Keratinocyte (primary cell): Measurements from ENCODE around the gene CNTRL. TPM values are rescaled to one million over a fixed set of nuclear protein-coding genes. Genes with fewer than 3 reads are reported as not detected.

ENCODE experiments used
- DNase-seq: peaks from one replicate; pipeline ENCODE4 v3.0.0-alpha.2; 2011; ENCODE audit warnings: low read depth, missing footprints, low spot score
- FAIRE-seq: peaks from 2 replicates; lab custom pipeline; 2011; peaks lifted over from hg19 to GRCh38; lab: Jason Lieb, UNC
- H2AFZ ChIP-seq: 2 replicates; pipeline ENCODE4 v1.6.0; 2012; ENCODE audit warnings: low read length, control low read depth, inconsistent platforms; ENCODE audit not compliant: control insufficient read depth
- H3K27ac ChIP-seq: 2 replicates; pipeline ENCODE4 v1.5.1; 2011; ENCODE audit warnings: low read length; ENCODE audit not compliant: control insufficient read depth, insufficient read depth
- H3K27me3 ChIP-seq: 3 replicates; pipeline ENCODE4 v1.6.0; 2011; ENCODE audit warnings: low read length; ENCODE audit not compliant: control insufficient read depth, insufficient read depth; ENCODE audit errors: extremely low read depth
- H3K36me3 ChIP-seq, 2 experiments: 2 replicates in 1 of 2; 3 replicates in 1 of 2; pipeline ENCODE4 v1.5.1; 2011; ENCODE audit warnings: low read length in 2 of 2, mild to moderate bottlenecking in 1 of 2; ENCODE audit not compliant: control insufficient read depth in 2 of 2, insufficient read depth in 2 of 2; ENCODE audit errors: extremely low read depth in 1 of 2
- H3K4me1 ChIP-seq: 3 replicates; pipeline ENCODE4 v1.5.1; 2011; ENCODE audit warnings: low read length; ENCODE audit not compliant: control insufficient read depth, insufficient read depth; ENCODE audit errors: extremely low read depth
- H3K4me2 ChIP-seq: 3 replicates; pipeline ENCODE4 v1.6.0; 2011; ENCODE audit warnings: low read depth, low read length; ENCODE audit not compliant: control insufficient read depth, insufficient read depth; ENCODE audit errors: extremely low read depth
- H3K4me3 ChIP-seq, 3 experiments: fragments of 200-600 bp in 1 of 3; sonication (generic) in 1 of 3; 2 replicates in 2 of 3; 3 replicates in 1 of 3; pipeline ENCODE4 v1.5.1; 2011 to 2016; ENCODE audit warnings: low read length in 3 of 3, mild to moderate bottlenecking in 3 of 3, control low read depth in 2 of 3, inconsistent platforms in 1 of 3, low read depth in 1 of 3, mixed read lengths in 1 of 3, mixed run types in 1 of 3, moderate library complexity in 1 of 3; ENCODE audit not compliant: control insufficient read depth in 2 of 3, insufficient read depth in 2 of 3; ENCODE audit errors: extremely low read depth in 1 of 3
- H3K79me2 ChIP-seq: 2 replicates; pipeline ENCODE4 v1.6.0; 2012; ENCODE audit warnings: low read length; ENCODE audit not compliant: control insufficient read depth, insufficient read depth
- H3K9ac ChIP-seq: 3 replicates; pipeline ENCODE4 v1.6.0; 2011; ENCODE audit warnings: low read length; ENCODE audit not compliant: control insufficient read depth, insufficient read depth; ENCODE audit errors: extremely low read depth
- H3K9me1 ChIP-seq: 3 replicates; pipeline ENCODE4 v1.6.0; 2011; ENCODE audit warnings: low read length; ENCODE audit not compliant: control insufficient read depth, insufficient read depth; ENCODE audit errors: extremely low read depth
- H3K9me3 ChIP-seq: 2 replicates; pipeline ENCODE4 v1.5.1; 2012; ENCODE audit warnings: low read depth, low read length; ENCODE audit not compliant: control insufficient read depth
- H4K20me1 ChIP-seq: 3 replicates; pipeline ENCODE4 v1.6.0; 2011; ENCODE audit warnings: low read length; ENCODE audit not compliant: control insufficient read depth, insufficient read depth; ENCODE audit errors: extremely low read depth
- CTCF ChIP-seq, 3 experiments: IDR thresholded peaks in 1 of 3; conservative IDR thresholded peaks in 1 of 3; optimal IDR thresholded peaks in 1 of 3; 2 replicates in 2 of 3; 3 replicates in 1 of 3; pipeline versions ENCODE3 to v1.5.1; 2011; ENCODE audit warnings: low read length in 3 of 3, mild to moderate bottlenecking in 3 of 3, moderate library complexity in 2 of 3, control low read depth in 1 of 3, inconsistent platforms in 1 of 3; ENCODE audit not compliant: insufficient read depth in 2 of 3; ENCODE audit errors: extremely low read depth in 1 of 3
- EZH2 ChIP-seq: IDR thresholded peaks from one replicate; pipeline ENCODE4 v1.6.1; 2012; ENCODE audit warnings: inconsistent platforms, mild to moderate bottlenecking, low read length, moderate library complexity
- dilution Hi-C: fragments of 300-500 bp; cut with MboI; formaldehyde crosslinking; loops from one replicate; pipeline ENCODE4 v1.7.0; 2020; ENCODE audit warnings: low sequenced_read_pairs; ENCODE audit not compliant: extremely low pct_ligation_motif_present
- polyA plus RNA-seq, 5 experiments: library from polyadenylated mRNA; depleted of rRNA in 3 of 5; stranded (reverse) in 3 of 5; stranded (forward) in 1 of 5; unstranded in 1 of 5; fragments of >200 nt; gene quantifications; 1 replicate in 1 of 5; 2 replicates in 3 of 5; 3 replicates in 1 of 5; pipeline versions ENCODE4 v1.2.1 to v1.2.3, GENCODE V29; 2011 to 2012; ENCODE audit warnings: missing spikeins in 2 of 5, low read depth in 1 of 5, low replicate concordance in 1 of 5

The CNTRL gene
- polyA plus RNA-seq, 1 donor (not counting 4 experiments of a cell fraction or from before 2014, with no cell fraction given) = 5.3 TPM

GRCh38 chr9:121182989-121183388 lies 108.2 kb downstream of the CNTRL start:
- DNase-seq = no peak
- H4K20me1 ChIP-seq = no peaks in the 10 kb centered on the region
- no peak overlapping the region for H3K27ac ChIP-seq
- peaks cover 51% of the 10 kb centered on the region for H3K79me2 ChIP-seq
- no peaks in the 10 kb centered on the region for H3K9me3 ChIP-seq
- TF ChIP-seq CTCF (optimal IDR thresholded peaks at IDR 0.05 in 1 of 3, IDR thresholded peaks at IDR 0.05 in 1 of 3, conservative IDR thresholded peaks at IDR 0.05 in 1 of 3; ENCODE audit: extremely low read depth in 1 of 3, insufficient read depth in 2 of 3, low read length in 3 of 3) = no peak
- H3K27me3 ChIP-seq = no peaks in the 10 kb centered on the region
- no peak overlapping the region for H2AFZ ChIP-seq
- FAIRE-seq = no peak
- H3K9me1 ChIP-seq = no peaks in the 10 kb centered on the region
- no peak overlapping the region for H3K9ac ChIP-seq
- H3K4me3 ChIP-seq = no peak overlapping the region
- H3K4me1 ChIP-seq = peaks cover 3% of the 10 kb centered on the region
- H3K4me2 ChIP-seq = no peak overlapping the region
- H3K36me3 ChIP-seq = peaks cover 22 to 37% of the 10 kb centered on the region in 2 experiments
- dilution Hi-C loops = no loop called here

GRCh38 chr9:121183666-121184423 lies 109.1 kb downstream of the CNTRL start:
- Histone ChIP-seq H3K27me3 (no peaks in the 10 kb centered on the region), H3K9me3 (no peaks in the 10 kb centered on the region), H3K9me1 (no peaks in the 10 kb centered on the region), H2AFZ (no peak overlapping the region), H3K4me2 (no peak overlapping the region), H3K4me3 (no peak overlapping the region), H4K20me1 (no peaks in the 10 kb centered on the region), H3K4me1 (peaks cover 9% of the 10 kb centered on the region), H3K9ac (no peak overlapping the region), H3K79me2 (peaks cover 59% of the 10 kb centered on the region), H3K36me3 (peaks cover 22 to 34% of the 10 kb centered on the region in 2 experiments), H3K27ac (no peak overlapping the region)
- no peak for DNase-seq
- TF ChIP-seq EZH2 = no peak
- no peak for TF ChIP-seq CTCF (optimal IDR thresholded peaks at IDR 0.05 in 1 of 3, IDR thresholded peaks at IDR 0.05 in 1 of 3, conservative IDR thresholded peaks at IDR 0.05 in 1 of 3; ENCODE audit: extremely low read depth in 1 of 3, insufficient read depth in 2 of 3, low read length in 3 of 3)
- dilution Hi-C loops = no loop called here
- no peak for FAIRE-seq
